OCI-LY7 (cell line): Measurements from ENCODE around the gene TRIM40. TPM values are rescaled to one million over a fixed set of nuclear protein-coding genes. Genes with fewer than 3 reads are reported as not detected.
A peak's percentile ranks its signal among the peaks of the same experiment; 100 is the strongest.

Experiments
- BruUV-seq: library from RNA; stranded (reverse); fragments of 400-500 nt; replicated peaks from 2 replicates; lab custom pipeline; 2021; lab: Mats Ljungman, UMichigan
- CTCF ChIA-PET: fragments of 300-600 bp; sonication (Branson Sonifier 250); formaldehyde crosslinking; loops from one replicate; lab custom pipeline; 2022; ENCODE audit warnings: antibody characterized with exemption; ENCODE audit not compliant: unreplicated experiment; lab: Charles Lee
- POLR2A ChIA-PET: fragments of 300-600 bp; sonication (Branson Sonifier 250); formaldehyde crosslinking; loops from one replicate; lab custom pipeline; 2022; ENCODE audit warnings: antibody characterized with exemption; lab: Charles Lee
- DNase-seq: peaks from one replicate; pipeline ENCODE4 v3.0.0-alpha.2; 2015; ENCODE audit warnings: low spot score
- H2AFZ ChIP-seq: fragments of 200-600 bp; sonication (generic), shearing (Covaris generic); 2 replicates; pipeline ENCODE4 v1.6.1; 2014; ENCODE audit warnings: mild to moderate bottlenecking, antibody characterized with exemption, low read length, moderate library complexity
- H3K27ac ChIP-seq: fragments of 200-600 bp; sonication (generic); 2 replicates; pipeline ENCODE4 v1.5.1; 2014; ENCODE audit warnings: mixed run types, low read depth, mild to moderate bottlenecking, moderate library complexity, low read length, inconsistent platforms; ENCODE audit not compliant: poor library complexity, severe bottlenecking
- H3K36me3 ChIP-seq: fragments of 200-600 bp; sonication (generic); 2 replicates; pipeline ENCODE4 v1.6.1; 2014; ENCODE audit warnings: mild to moderate bottlenecking, antibody characterized with exemption, low read length, moderate library complexity, mixed read lengths; ENCODE audit not compliant: insufficient read depth
- H3K4me1 ChIP-seq: fragments of 200-600 bp; sonication (generic); 2 replicates; pipeline ENCODE4 v1.5.1; 2014; ENCODE audit warnings: mild to moderate bottlenecking, low read length; ENCODE audit not compliant: insufficient read depth, poor library complexity, severe bottlenecking
- H3K4me2 ChIP-seq: fragments of 200-600 bp; sonication (generic); 2 replicates; pipeline ENCODE4 v1.6.1; 2014; ENCODE audit warnings: mild to moderate bottlenecking, low read length
- H3K4me3 ChIP-seq: fragments of 200-600 bp; sonication (generic); 2 replicates; pipeline ENCODE4 v1.5.1; 2014; ENCODE audit warnings: mild to moderate bottlenecking, low read depth, low read length; ENCODE audit not compliant: poor library complexity, severe bottlenecking
- H3K79me2 ChIP-seq: fragments of 200-600 bp; sonication (generic); 2 replicates; pipeline ENCODE4 v1.6.1; 2016; ENCODE audit warnings: low read depth, mild to moderate bottlenecking, low read length, moderate library complexity, mixed read lengths; ENCODE audit not compliant: insufficient read depth
- H3K9me2 ChIP-seq: fragments of 200-600 bp; sonication (generic); 2 replicates; pipeline ENCODE4 v1.6.1; 2016; ENCODE audit warnings: mild to moderate bottlenecking, low read length, mixed read lengths; ENCODE audit not compliant: insufficient read depth
- H3K9me3 ChIP-seq: fragments of 200-600 bp; sonication (generic); 2 replicates; pipeline ENCODE4 v1.6.1; 2014; ENCODE audit warnings: mild to moderate bottlenecking, mixed run types, low read length, mixed read lengths
- H4K20me1 ChIP-seq: fragments of 200-600 bp; sonication (generic); 2 replicates; pipeline ENCODE4 v1.6.1; 2014; ENCODE audit warnings: mild to moderate bottlenecking, antibody characterized with exemption, low read length, moderate library complexity, mixed read lengths; ENCODE audit not compliant: insufficient read depth
- CTCF ChIP-seq: fragments of 200-600 bp; sonication (generic); conservative IDR thresholded peaks from 2 replicates; pipeline ENCODE4 v1.5.1; 2014; ENCODE audit warnings: mild to moderate bottlenecking, antibody characterized with exemption, low read length, moderate library complexity, mixed read lengths
- EZH2phosphoT487 ChIP-seq: fragments of 200-600 bp; sonication (generic); IDR thresholded peaks from 2 replicates; pipeline ENCODE4 v1.6.1; 2018; ENCODE audit warnings: low read depth, borderline replicate concordance, mild to moderate bottlenecking, mixed run types, antibody characterized with exemption, low read length, moderate library complexity, mixed read lengths
- intact Hi-C: fragments of 100-400 bp; cut with micrococcal nuclease; formaldehyde crosslinking; loops from one replicate; pipeline ENCODE4 v1.10.0; 2022; ENCODE audit not compliant: unreplicated experiment
- total RNA-seq, 2 experiments: library from RNA; depleted of rRNA in 1 of 2; stranded (reverse); fragments of >200 nt in 1 of 2; shearing (Covaris generic) in 1 of 2; gene quantifications; 2 replicates each; pipeline ENCODE4 v1.2.3, GENCODE V29; 2014 to 2022

TRIM40 gene
- total RNA-seq, 2 experiments from 2014 or later, result not detected

- no TSS peak for BruUV-seq
- H3K4me1 ChIP-seq, result no peaks in the 10 kb centered on the region
- POLR2A ChIA-PET, result no interaction called here
- no peak overlapping the region for H3K27ac ChIP-seq
- H3K79me2 ChIP-seq, result no peaks in the 10 kb centered on the region
- CTCF ChIA-PET, result no interaction called here
- intact Hi-C loops, result no loop called here
- H3K36me3 ChIP-seq, result peaks cover 10% of the 10 kb centered on the region
- no peak for DNase-seq
- no peak overlapping the region for H3K4me2 ChIP-seq
- no peak for TF ChIP-seq EZH2phosphoT487
- no peak for TF ChIP-seq CTCF
- peaks cover 12% of the 10 kb centered on the region for H3K9me3 ChIP-seq
- H3K9me2 ChIP-seq, result no peaks in the 10 kb centered on the region
- no peak overlapping the region for H3K4me3 ChIP-seq
- no peak overlapping the region for H2AFZ ChIP-seq
- H4K20me1 ChIP-seq, result no peaks in the 10 kb centered on the region
Observed at GRCh38 chr6:30180145-30180544, 44.2 kb downstream of the TRIM40 start.

- Histone ChIP-seq H3K4me2 (no peak overlapping the region), H3K79me2 (no peaks in the 10 kb centered on the region), H3K36me3 (peaks cover 49% of the 10 kb centered on the region), H3K27ac (no peak overlapping the region), H3K4me1 (no peaks in the 10 kb centered on the region), H2AFZ (no peak overlapping the region), H3K9me2 (no peaks in the 10 kb centered on the region), H3K9me3 (peaks cover 5% of the 10 kb centered on the region; the same call in 1 of the 2 replicates), H4K20me1 (no peaks in the 10 kb centered on the region), H3K4me3 (no peak overlapping the region)
- TSS peak; percentile 70 for BruUV-seq
- POLR2A ChIA-PET, result interaction anchor here (0.5 kb wide), 1 partner anchor 50 kb away, joined by 5 read pairs; no protein-coding TSS in a partner anchor
- TF ChIP-seq CTCF (no peak), EZH2phosphoT487 (no peak)
- intact Hi-C loops, result no loop called here
- no peak for DNase-seq
- CTCF ChIA-PET, result no interaction called here
Observed at GRCh38 chr6:30184417-30185031, 48.6 kb downstream of the TRIM40 start.

- Histone ChIP-seq H3K27ac (no peak overlapping the region), H3K4me1 (no peaks in the 10 kb centered on the region), H3K4me3 (no peak overlapping the region), H4K20me1 (no peaks in the 10 kb centered on the region), H3K36me3 (peaks cover 64% of the 10 kb centered on the region), H3K9me3 (no peaks in the 10 kb centered on the region), H3K79me2 (no peaks in the 10 kb centered on the region), H3K4me2 (no peak overlapping the region), H3K9me2 (no peaks in the 10 kb centered on the region), H2AFZ (no peak overlapping the region)
- DNase-seq, result no peak
- TF ChIP-seq CTCF, result no peak
- no peak for TF ChIP-seq EZH2phosphoT487
- intact Hi-C loops, result no loop called here
- BruUV-seq, result no TSS peak
- POLR2A ChIA-PET, result no interaction called here
- CTCF ChIA-PET, result no interaction called here
Observed at GRCh38 chr6:30185846-30186484, 50.0 kb downstream of the TRIM40 start.
